ENCODE data around the gene HPCA.
A peak's percentile ranks its signal among the peaks of the same experiment; 100 is the strongest.

The HPCA gene

DNA sequence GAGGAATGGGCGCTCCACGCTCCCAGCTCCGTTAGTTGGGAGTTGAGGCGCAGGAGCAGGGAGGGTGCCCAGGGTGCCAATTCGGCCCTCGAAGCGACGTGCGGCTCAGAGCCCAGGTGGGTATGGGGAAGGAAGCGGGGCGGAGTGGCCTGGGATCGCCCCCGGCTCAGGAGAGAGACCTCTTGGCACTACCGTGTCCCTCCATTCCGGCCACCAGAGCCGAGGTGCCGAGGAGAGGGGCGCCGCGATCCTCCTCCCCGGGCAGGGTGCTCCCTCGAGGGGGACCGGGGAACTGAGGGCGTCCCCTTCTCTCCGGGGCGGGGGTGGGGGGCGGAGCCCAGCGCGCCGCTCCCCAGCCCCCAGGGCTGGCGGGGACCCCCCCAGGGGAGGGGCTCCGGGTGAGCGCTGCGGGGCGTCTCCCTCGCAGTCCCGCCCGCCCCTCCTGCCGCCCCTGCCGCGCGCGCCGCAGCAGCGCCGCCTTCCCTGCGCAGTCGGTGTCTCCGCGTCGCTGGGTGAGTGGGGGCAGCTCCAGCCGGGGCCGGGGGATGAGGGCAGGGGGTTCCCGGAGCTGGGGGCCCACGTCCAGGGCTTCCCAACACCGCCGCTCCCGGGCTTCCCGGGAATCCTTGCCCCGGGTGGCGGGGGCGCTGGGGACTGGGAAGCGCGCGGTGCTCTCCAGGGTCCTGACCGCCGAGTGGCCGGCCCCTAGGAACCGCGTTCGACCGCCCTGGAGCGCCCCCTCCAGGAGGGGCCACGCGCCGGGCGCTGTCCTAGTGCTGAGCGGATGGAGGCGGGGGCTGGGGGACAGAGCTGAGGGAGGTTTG, at the start of gene HPCA:
Gene HPCA, plus strand, starts transcription at position 488 of the 824 bp plus-strand sequence. CDS start 2,408 bp downstream, outside the sequence.
- peak; percentile 27 to 40 for DNase-seq (ENCODE audit: low read depth in 2 of 2)

- no peak for DNase-seq (ENCODE audit: low read depth in 2 of 2)
Observed at GRCh38 chr1:32848354-32849063, 37.8 kb upstream of the HPCA start.

DNA sequence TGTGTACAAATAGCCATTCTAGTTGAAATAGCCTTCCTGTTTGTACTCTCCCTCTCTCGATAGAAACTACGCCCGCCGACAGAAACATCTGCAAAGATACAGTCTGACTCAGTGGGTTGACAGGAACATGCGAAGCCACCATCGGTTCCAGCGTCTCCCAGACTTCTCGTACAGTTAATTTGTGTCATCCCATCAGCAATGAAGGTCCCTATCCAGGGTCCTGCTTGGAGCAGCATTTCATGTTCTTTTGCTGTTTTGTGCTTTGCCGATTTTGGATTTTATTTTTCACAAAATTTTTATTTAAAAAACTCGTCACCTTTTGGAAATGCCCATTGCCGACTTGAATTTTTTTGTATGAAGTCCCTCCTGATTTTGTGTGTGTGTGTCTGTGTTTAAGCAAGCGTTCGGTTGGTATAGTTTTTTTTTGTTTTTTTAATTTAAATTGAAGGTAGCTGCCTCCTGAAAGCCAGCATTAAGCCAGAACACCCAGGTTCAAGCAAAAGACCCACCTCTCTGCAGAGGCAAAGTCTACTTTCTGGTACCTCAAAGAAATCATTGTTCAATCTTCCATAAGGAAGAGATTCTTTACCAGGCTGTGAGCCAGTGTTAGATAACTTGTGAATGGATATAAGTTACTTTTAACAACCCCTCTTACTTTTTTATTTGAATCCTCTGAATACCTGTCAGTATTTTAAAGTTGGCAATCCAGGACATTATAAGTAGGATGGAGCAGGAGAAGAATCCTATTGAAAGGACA, 30.3 kb upstream of the HPCA start:
- no peak for DNase-seq (ENCODE audit: low read depth in 2 of 2)

GRCh38 chr1:32858136-32858535, 28.2 kb upstream of the HPCA start:
- DNase-seq (ENCODE audit: low read depth in 2 of 2) = no peak

DNA sequence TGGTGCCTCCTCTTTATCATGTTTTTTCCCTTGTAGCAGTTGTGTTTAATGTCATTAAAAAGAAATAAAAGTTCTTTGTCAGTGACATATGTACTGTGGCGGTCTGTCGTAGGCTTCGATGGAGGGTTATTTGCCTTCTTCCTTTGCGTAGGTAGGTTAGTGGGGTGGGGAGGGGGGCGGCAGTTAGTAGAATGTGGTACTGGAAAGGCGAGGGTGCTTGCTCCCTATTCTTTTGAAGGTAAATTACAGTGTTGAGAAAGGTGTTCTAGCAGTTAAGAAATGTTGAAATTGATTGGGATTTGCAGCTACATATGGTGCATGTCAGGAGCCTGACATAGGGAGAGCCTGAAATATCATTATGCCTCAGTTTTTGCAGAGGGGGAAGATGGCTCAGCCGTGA, 27.5 kb upstream of the HPCA start:
- DNase-seq (ENCODE audit: low read depth in 2 of 2) = no peak

GRCh38 chr1:32859915-32860314, 26.4 kb upstream of the HPCA start:
- DNase-seq (ENCODE audit: low read depth in 2 of 2) = no peak

DNA sequence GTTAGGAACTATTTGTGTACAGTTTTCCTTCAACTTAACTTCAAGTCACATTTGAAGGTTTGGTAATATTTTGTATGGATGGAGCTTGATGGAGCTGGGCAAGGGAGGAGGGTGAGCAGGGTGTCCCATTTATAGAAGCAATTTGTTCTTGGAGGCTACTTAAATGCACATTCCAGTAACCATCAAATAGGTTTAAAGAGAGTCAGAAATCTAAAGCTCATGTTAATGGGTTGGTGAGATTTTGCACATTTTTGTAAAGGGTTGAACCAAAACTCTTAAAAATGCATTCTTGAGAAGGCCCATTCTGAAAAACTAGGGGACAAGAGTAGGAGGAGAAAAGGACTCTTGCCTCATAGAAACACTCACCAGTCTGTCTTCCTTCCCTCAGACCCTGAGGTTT, 25.7 kb upstream of the HPCA start:
- DNase-seq (ENCODE audit: low read depth in 2 of 2) = no peak

DNA sequence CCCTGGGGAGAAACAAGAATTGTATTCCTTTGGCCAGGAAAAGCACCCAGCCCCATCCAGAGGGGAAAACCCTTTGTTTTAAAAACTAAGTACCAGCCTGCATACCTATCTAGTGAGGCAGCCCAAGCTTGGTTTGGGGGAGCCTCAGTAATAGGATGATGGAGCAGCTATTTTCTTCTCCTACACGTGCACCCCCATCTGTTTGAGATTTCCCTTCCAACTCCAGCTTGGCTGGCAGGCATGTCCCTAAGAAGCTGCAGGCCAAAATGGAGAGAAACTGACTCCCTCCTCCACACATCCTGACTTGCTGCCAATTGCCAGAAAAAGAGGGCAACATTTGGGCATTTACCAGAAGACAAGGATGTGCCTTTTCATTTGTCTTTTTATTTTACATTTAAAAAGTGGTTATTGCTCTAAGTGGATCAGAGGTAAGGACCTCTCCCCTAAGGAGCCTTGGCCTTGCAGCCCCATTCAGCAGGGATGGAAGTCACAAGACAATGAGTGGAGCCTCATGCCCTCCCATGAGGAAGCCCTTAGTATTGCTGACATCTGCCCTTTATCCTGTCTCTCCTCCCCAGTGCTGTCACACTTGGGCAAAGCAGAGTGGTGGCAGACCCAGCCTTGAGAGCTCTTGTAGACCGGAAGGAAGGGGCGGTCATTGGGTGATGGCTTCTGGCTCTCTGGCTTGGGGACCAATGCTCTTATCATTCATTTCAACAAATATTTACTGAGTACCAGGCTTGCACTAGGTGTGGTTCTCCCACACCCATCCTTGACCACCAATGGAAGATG, 24.2 kb upstream of the HPCA start:
- DNase-seq (ENCODE audit: low read depth in 2 of 2) = no peak

DNA sequence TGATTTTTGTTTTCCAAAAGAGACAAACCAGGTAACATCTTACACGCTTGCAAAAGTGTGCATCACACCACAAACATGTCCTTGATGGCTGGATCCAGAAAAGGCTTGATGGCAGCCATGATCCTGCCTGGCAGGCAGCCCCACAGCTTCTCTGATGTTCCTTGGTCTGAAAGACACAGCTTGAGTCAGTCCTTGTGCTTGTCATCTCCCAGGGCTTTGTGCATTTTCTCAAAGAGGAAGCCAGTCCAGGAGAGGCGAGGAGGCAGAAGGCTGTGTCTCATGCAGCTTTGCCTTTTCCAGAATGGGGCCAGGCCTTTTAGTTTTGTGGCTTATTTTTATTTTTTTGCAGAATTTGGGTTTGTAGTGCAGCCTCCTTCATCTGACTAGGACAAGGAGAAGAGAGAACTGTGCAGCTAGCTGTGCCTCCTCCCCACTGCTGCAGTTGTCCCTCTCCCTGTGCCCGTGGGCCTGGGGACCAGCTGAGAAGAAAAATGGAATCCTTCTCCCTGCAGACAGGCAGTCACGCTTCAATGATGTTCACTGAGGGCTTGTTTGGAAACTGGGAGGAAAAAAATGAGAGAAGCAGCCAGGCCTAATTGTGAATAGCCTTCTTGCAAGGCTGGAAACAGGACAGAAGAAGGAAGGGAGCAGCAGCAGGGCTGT, 22.9 kb upstream of the HPCA start:
- no peak for DNase-seq (ENCODE audit: low read depth in 2 of 2)

DNA sequence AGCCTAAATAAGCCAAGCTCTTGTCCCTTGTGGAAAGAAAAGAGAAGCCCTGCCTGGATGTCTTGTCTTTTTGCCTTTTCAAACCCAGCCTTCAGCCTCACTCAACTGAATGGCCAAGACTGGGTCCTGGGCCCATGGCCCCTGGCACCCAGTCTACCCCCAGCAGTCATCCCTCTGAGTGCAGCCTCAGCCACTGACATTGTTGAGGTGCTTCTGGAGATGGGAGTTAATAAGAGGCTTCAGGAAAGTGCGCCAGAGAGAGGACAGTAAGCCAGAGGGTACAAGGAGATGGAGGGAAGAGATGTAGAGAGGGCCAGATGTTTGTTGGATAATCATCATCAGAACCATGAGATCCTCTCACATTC, 22.4 kb upstream of the HPCA start:
- DNase-seq (ENCODE audit: low read depth in 2 of 2) = no peak

- DNase-seq (ENCODE audit: low read depth in 2 of 2) = no peak
Observed at GRCh38 chr1:32864375-32865019, 21.8 kb upstream of the HPCA start.

DNA sequence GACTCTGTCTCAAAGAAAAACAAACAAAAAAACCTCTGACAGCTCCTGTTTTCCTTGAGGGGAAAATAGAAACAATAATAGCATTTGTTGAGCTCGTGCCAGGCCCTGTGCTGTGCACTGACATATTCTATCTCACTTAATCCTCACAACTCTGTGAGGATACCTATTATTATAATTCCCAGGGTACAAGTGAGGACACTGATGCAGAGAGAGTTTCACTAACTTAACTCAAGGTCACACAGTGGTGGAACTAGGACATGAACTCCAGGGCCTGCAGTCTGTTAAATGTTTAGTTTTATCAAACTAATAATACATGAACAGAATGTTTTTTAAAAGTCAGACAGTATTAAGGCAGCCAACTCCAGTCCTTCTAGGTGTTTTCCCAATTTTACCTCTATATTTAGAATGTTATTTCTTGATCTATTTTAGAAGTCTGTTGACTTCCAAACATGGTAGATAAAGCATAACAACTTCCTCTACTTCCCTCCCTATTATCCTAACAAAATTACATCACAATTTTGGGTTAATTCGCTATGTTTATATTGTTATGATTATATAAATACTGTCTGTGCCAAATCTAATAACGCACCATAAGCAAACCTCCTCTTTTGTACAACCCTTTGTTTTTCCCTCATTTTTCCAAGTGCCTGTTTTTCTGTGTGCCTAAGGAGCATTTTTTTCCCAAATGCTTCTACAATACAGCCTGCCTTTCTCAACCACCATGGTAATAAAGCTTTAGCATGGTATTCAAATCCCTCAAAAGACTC, 20.5 kb upstream of the HPCA start:
- DNase-seq (ENCODE audit: low read depth in 2 of 2) = no peak

- no peak for DNase-seq (ENCODE audit: low read depth in 2 of 2)
Observed at GRCh38 chr1:32867151-32867550, 19.1 kb upstream of the HPCA start.

DNA sequence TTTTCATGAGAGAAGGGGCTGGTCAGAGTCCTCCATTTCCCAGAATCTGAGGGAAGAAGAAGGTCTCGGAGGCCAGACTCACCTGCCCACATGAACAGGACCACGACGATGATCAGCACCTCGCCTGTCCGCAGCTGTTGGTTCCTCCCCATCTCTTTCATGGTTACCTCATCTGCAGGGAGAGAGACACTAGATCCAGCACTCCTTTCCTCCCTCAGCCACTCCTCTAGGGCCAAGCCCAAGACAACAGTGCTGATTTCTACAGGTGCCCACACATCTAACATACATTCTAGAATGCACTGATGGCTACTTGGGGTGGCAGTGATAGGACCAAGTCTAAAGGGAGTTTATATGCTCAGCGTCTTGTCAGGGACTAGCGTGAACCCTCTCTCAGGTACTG, 18.6 kb upstream of the HPCA start:
- no peak for DNase-seq (ENCODE audit: low read depth in 2 of 2)

DNA sequence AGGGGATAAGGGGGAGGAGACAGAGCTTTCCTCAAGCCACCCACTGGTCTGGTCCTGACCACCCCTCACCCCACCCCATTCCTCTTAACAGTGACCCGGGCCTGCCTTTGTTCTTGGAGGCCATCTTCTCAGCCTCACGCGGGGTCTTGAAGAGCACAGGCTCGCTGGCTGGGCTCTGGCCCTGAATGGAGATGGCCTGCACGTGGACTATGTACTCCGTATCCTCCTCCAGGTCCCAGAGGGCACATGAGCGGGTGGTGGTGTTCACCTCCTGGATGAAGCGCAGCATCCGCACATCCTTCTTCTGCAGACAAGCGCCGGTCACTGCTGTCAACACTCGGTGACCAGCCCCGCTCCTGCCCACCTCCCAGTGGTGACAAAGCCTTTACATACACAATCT, 18.2 kb upstream of the HPCA start:
- DNase-seq (ENCODE audit: low read depth in 2 of 2) = no peak

- no peak for DNase-seq (ENCODE audit: low read depth in 2 of 2)
Observed at GRCh38 chr1:32868806-32869455, 17.4 kb upstream of the HPCA start.

- no peak for DNase-seq (ENCODE audit: low read depth in 2 of 2)
Observed at GRCh38 chr1:32869923-32870614, 16.2 kb upstream of the HPCA start.

GRCh38 chr1:32870615-32871363, 15.5 kb upstream of the HPCA start, which contains the start of gene FNDC5:
FNDC5 (minus strand) TSS chr1:32870912.
- DNase-seq (ENCODE audit: low read depth in 2 of 2) = no peak
